NCI-H69 (cell line): Measurements from ENCODE around the gene USP27X.

ENCODE experiments used
- DNase-seq: peaks from one replicate; lab custom pipeline; 2025; lab: John Stamatoyannopoulos, UW

Gene USP27X

GRCh38 chrX:49878834-49879655, at the start of gene USP27X:
Gene USP27X, plus strand, starts transcription at chrX:49879484. Its CDS starts 824 bp downstream, at chrX:49880308.
- DNase-seq = peak; percentile 85

DNA sequence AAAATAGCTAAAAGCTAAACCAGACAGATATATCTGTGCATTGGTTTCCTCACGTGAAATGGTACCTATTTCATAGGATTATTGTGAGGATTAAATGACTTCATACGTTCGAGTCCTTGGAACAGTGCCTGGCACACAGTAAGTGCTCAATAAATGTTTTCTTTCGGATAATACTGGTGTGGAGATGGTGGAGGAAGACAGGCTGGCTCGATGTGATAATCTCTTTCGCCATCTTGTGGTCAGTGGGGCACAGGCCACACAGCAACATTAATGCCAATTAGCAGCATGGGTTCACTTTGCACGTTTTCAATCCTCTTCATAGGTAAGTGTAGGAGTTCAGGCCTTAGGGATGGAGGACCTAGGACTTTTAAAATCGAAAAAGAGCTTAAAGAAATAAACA, 40.9 kb upstream of the USP27X start:
- peak; percentile 21 for DNase-seq

DNA sequence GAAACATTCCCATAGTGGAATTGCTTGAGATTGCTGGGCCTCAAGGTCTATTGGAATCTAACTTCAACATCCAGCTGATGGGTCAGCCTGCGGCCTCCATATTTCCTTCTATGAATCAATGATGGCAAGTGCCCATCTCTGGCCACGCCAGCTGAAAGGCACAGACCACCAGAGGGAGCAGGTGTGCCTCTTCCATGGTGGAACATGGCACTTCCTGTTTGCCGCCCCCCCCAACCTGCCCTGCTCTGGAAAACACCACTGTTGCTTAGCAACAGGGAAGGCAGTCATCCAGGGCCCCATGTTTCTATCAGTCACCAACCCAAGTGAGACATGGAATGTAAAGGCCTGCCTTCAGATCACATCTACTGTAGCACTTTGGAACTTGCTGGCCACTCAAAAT, 38.6 kb upstream of the USP27X start:
- peak; percentile 61 for DNase-seq

- DNase-seq = no peak
Measured at GRCh38 chrX:49842621-49843020, 36.7 kb upstream of the USP27X start.

DNA sequence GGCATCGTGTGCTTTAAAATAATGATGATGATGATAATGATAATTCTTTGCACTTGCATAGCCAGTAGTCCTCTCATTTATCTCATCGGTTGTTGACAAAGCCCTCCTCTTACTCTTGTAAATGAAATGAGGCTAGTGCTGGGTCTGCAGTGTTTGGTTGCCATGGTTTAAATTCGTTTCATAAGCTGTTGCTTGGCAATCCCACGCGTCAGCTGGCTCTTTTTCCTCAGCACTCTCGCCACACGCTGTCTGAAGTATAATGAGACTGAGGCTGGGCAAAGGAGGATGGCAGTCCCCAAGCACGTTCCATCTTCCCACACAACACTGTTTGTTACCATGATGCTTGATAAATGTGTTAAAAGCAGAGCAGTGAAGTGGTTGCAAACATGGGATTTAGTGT, 34.7 kb upstream of the USP27X start:
- DNase-seq = peak; percentile 10

- DNase-seq = no peak
Measured at GRCh38 chrX:49845701-49846403, 33.4 kb upstream of the USP27X start.

DNA sequence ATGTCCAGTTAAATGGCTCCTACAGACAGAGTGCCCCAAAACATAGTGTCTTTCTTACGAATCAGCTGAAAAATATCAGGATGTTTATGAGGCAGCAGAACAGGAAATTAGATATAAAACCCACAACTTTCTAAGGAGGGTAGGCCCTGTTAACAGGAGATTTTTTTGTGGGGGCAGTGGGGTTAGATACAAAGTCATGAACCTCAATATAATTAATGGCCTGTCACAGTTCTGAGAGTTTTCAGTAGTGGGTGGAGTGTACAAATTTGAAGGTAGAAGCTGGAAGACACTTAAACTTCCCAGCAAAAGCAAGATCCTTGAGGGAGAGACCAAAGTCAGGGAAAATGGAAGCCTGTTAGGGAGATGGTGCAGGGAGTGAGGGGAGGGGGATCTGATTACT, 32.8 kb upstream of the USP27X start:
- no peak for DNase-seq

DNA sequence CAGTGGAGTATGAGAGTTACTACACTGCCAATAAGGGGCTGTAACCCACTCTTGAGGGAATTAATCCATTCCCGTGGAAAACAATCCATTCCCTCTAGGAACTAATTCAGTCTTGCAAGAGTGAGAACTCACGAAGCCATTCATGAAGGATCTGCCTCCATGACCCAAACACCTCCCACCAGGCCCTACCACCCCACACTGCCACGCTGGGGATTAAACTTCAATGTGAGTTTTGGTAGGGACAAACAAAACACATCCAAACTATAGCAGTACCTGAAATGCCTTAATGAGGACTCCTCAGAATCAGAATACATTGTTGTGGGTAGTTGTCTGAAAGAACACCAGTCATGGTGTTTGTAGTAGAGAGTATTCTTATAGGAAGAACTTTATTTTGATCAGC, 31.0 kb upstream of the USP27X start:
- no peak for DNase-seq

- no peak for DNase-seq
Measured at GRCh38 chrX:49850028-49850427, 29.3 kb upstream of the USP27X start.

GRCh38 chrX:49853661-49854060, 25.6 kb upstream of the USP27X start:
- DNase-seq = no peak

DNA sequence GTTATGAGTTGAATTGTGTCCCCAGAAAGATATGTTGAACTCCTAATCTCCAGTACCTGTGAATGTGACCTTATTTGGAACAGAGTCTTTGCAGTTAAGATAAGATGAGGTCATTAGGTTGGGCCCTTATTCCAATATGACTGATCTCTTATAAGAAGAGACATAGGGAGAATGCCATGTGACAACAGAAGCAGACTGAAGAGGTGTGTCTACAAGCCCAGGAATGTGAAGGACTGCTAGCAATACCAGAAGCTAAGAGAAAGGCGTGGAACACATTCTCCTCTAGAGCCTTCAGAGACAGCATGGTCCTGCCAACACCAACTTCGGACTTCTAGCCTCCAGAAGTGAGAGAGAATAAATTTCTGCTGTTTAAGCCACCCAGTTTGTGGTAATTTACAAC, 22.5 kb upstream of the USP27X start:
- no peak for DNase-seq

GRCh38 chrX:49858341-49858740, 20.9 kb upstream of the USP27X start:
- no peak for DNase-seq

DNA sequence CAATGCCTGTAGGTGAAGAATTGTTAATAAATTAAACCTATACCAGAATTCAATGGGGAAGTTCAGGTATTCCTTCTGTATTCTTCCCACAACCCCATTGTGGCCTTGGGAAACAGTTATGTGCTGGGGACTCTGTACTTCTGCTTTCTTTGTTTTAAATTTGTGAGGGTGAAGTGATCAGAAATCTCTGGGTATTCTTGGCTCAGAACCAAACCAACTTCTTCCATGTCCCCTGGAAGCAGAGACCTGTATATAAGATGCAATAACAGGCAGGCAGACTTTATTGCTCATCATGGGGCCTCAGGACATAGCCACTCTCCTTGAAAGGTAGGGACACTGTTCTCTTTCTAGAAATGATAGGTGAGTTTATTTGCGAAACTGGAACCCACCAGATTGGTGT, 19.8 kb upstream of the USP27X start:
- no peak for DNase-seq

GRCh38 chrX:49860867-49861535, 18.3 kb upstream of the USP27X start:
- DNase-seq = no peak

DNA sequence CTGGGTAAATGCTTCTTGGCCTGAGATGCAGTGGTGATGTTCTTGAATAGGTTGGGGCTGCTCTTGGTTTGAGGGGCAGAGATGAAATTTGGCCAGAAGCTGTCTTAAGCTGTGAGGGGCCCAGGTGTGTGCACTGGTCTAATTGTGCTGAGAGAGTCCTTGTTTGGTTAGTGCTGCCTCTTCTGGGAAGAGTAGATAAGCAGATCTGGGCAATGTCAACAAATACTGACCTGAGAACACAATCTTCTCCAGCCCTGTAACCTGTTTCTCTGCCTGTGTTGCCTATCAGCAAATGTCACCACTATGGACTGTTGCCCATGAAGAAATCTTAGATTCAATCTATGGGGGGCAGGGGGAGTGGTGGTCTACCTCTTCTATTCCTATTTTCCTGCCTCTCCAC, 17.2 kb upstream of the USP27X start:
- DNase-seq = no peak

DNA sequence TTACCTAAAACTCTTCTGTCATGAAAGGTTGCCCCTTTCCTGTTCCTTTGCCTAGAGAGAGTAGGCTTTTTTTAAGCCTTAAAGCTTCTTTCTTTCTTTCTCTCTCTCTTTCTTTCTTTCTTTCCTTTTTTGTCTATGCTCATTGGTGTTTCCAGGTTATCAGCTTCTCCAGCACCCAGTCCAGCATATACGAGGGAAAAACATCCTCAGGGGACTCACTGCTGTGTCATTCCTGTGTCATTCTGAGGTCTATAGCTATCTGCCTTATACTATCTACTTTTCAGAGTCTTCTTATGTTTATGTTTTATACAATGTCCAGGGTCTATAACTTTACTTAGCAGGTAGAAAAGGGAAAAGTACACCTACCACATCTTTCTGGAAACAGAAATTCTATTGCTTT, 10.5 kb upstream of the USP27X start:
- no peak for DNase-seq

DNA sequence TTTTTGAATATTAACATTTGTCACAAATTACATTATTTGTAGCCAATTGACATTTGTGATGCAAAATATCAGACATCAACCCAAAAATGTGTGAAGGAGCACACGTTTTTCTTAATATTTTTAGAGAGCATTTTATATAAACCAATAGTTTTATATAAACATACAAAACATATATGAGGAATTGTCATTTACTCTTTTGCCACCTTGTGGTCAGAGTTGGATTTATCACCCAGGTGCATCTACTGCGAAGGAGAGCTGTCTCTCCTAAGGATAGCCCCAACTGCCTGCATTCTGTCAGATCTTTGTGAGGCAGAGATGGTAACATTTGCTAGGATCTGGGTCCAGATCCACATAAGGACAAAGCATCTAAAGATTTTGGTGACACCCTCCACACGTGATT, 2.5 kb upstream of the USP27X start:
- peak; percentile 37 for DNase-seq

DNA sequence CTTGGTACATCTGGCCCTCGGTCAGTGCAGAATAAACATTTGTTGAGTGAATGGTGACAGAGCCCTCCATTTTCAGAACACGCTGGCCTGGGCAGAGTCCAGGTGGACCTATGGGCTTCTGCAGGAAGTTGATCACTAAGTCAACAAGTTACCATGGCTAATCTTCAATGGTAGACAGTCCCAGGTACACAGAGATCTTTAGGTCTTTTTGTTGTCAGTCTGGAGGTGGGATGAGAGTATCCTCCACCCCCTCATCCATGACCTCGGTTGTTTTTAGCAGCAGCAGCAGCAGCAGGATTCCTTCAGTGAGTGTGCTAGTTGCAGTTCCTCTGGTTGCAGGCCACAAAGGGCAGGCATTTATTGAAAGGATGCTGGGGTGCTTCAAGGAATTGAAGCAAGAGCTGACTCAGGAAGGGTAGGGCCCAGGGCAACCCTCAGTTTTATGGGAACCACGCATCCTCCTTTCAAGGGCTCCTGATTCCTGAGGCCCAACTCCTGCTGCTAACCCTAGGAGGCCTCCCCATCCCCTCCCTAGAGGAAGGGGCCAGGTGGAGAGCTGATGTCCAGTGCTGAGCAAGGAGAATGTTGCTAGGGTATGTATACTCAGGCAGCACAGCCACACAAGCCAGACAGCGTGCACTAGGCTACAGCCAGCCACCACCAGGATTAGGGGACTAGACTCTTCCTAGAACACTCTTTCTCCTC, 1.7 kb upstream of the USP27X start:
- no peak for DNase-seq

GRCh38 chrX:49878128-49878833, 1.0 kb upstream of the USP27X start:
- DNase-seq = no peak

GRCh38 chrX:49879656-49880277, 483 bp downstream of the USP27X start:
- DNase-seq = peak; percentile 6

DNA sequence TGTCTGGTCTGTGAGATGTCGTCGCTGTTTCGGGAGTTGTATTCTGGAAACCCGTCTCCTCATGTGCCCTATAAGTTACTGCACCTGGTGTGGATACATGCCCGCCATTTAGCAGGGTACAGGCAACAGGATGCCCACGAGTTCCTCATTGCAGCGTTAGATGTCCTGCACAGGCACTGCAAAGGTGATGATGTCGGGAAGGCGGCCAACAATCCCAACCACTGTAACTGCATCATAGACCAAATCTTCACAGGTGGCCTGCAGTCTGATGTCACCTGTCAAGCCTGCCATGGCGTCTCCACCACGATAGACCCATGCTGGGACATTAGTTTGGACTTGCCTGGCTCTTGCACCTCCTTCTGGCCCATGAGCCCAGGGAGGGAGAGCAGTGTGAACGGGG, 1.4 kb downstream of the USP27X start:
- DNase-seq = no peak
